Activated T-cell treated with anti-CD3 and anti-CD28 coated beads, Interleukin-2, amount 50 U/mL, for 1 hour (primary cell): ENCODE results near the gene TTC28.
A peak's percentile ranks its signal among the peaks of the same experiment; 100 is the strongest.

Experiments
- DNase-seq: peaks from one replicate; pipeline ENCODE4 v3.0.0-alpha.2; 2020

Gene TTC28

GRCh38 chr22:28031383-28031922 is 648.2 kb downstream of the TTC28 start:
- DNase-seq: no peak

GRCh38 chr22:28030473-28030872 is 649.2 kb downstream of the TTC28 start:
- DNase-seq: no peak

- no peak for DNase-seq
Measured at GRCh38 chr22:28029956-28030355, 649.7 kb downstream of the TTC28 start.

- no peak for DNase-seq
Measured at GRCh38 chr22:28029201-28029948, 650.3 kb downstream of the TTC28 start.

GRCh38 chr22:28027453-28028448 is 651.9 kb downstream of the TTC28 start:
- no peak for DNase-seq

GRCh38 chr22:28025866-28026575 is 653.6 kb downstream of the TTC28 start:
- no peak for DNase-seq

GRCh38 chr22:28025333-28025732 is 654.3 kb downstream of the TTC28 start:
- no peak for DNase-seq

GRCh38 chr22:28024422-28024888 is 655.2 kb downstream of the TTC28 start:
- DNase-seq: no peak

- DNase-seq: no peak
Measured at GRCh38 chr22:28023774-28024173, 655.9 kb downstream of the TTC28 start.

GRCh38 chr22:28023036-28023435 is 656.6 kb downstream of the TTC28 start:
- DNase-seq: no peak

GRCh38 chr22:28021998-28022660 is 657.5 kb downstream of the TTC28 start:
- no peak for DNase-seq

- no peak for DNase-seq
Measured at GRCh38 chr22:28021116-28021997, 658.3 kb downstream of the TTC28 start.

GRCh38 chr22:28019881-28020861 is 659.5 kb downstream of the TTC28 start:
- peak; percentile 73 for DNase-seq

GRCh38 chr22:28019360-28019759 is 660.3 kb downstream of the TTC28 start:
- DNase-seq: peak; percentile 4

GRCh38 chr22:28018461-28018927 is 661.1 kb downstream of the TTC28 start:
- DNase-seq: peak; percentile 9

GRCh38 chr22:28017859-28018258 is 661.8 kb downstream of the TTC28 start:
- peak; percentile 11 for DNase-seq

GRCh38 chr22:28017558-28017820 is 662.2 kb downstream of the TTC28 start:
- peak; percentile 5 for DNase-seq

- peak; percentile 2 for DNase-seq
Measured at GRCh38 chr22:28016781-28017557, 662.7 kb downstream of the TTC28 start.
